Measurements from ENCODE around the gene TMEM86A. TPM values are rescaled to one million over a fixed set of nuclear protein-coding genes. Genes with fewer than 3 reads are reported as not detected.

Gene TMEM86A
- total and polyA plus RNA-seq, 2 of the 4 experiments (the other 2 are of a cell fraction): 0.31 to 0.36 TPM

GRCh38 chr11:18748766-18749365 is 50.3 kb downstream of the TMEM86A start:
- Histone ChIP-seq H3K4me3 (ENCODE audit: insufficient read depth, low read depth, low read length) (no peak overlapping the region), H3K4me2 (ENCODE audit: low read depth, low read length) (no peak overlapping the region), H3K27me3 (ENCODE audit: control insufficient read depth, insufficient read depth, low read length) (no peaks in the 10 kb centered on the region; the same call in 1 of the 2 replicates), H3K4me1 (ENCODE audit: control insufficient read depth, insufficient read depth, low read length) (peaks cover 5% of the 10 kb centered on the region), H3K14ac (replicated peaks; ENCODE audit: low read depth, low read length) (no peak overlapping the region), H2BK15ac (ENCODE audit: low read depth, low read length) (no peak overlapping the region), H2BK20ac (ENCODE audit: low read depth, low read length) (no peak overlapping the region), H4K8ac (ENCODE audit: low read depth in 2 of 2, low read length in 2 of 2) (0 out of 4 replicates have a peak overlapping the region, but pooled peaks of 1 of the 2 experiments have one; percentile 70), H3K9me1 (ENCODE audit: insufficient read depth, low read length) (peaks cover 6% of the 10 kb centered on the region; the same call in 1 of the 2 replicates), H3K18ac (ENCODE audit: low read depth, low read length) (no peak overlapping the region), H3K56ac (ENCODE audit: extremely low read depth, insufficient read depth, low read length) (no peak overlapping the region), H3K9ac (ENCODE audit: low read depth, low read length) (no peak overlapping the region), H3K36me3 (ENCODE audit: control insufficient read depth, insufficient read depth, low read length) (no peaks in the 10 kb centered on the region), H3K27ac (ENCODE audit: insufficient read depth, low read length) (no peak overlapping the region), H2BK5ac (ENCODE audit: low read depth, low read length, poor library complexity, severe bottlenecking) (no peak overlapping the region), H2AK9ac (replicated peaks; ENCODE audit: low read depth, low read length, poor library complexity) (no peak overlapping the region), H3K4ac (ENCODE audit: low read depth, low read length) (no peak overlapping the region), H3K23ac (ENCODE audit: low read depth, low read length) (no peak overlapping the region), H4K5ac (ENCODE audit: low read depth, low read length) (no peak overlapping the region), H2BK120ac (ENCODE audit: low read depth, low read length) (no peak overlapping the region), H2AK5ac (ENCODE audit: low read depth, low read length) (no peak overlapping the region), H2AFZ (replicated peaks; ENCODE audit: low read length, poor library complexity) (peak overlapping the region; percentile 94), H4K20me1 (ENCODE audit: insufficient read depth, low read length) (no peaks in the 10 kb centered on the region), H4K91ac (ENCODE audit: insufficient read depth, low read depth, low read length) (no peak overlapping the region), H3K9me3 (ENCODE audit: control insufficient read depth, insufficient read depth, low read length) (no peaks in the 10 kb centered on the region), H3K79me1 (ENCODE audit: low read depth in 1 of 2, low read length in 2 of 2) (no peaks in the 10 kb centered on the region)
- dilution Hi-C loops (cut with HindIII; ENCODE audit: low sequenced_read_pairs, unreplicated experiment) (no loop called here), in situ Hi-C loops (cut with MboI; ENCODE audit: low sequenced_read_pairs) (loop anchor here (25.0 kb wide), 1 partner anchor 212 kb away; the partner anchor contains the start of gene TSG101), intact Hi-C loops (cut with micrococcal nuclease) (no loop called here)
- 53% methylated on average over 5 of the region's 13 CpGs; no CpG with 5 or more reads in 1 of the 2 experiments for WGBS, 2 experiments (ENCODE audit: extremely low coverage in 2 of 2, insufficient read length in 1 of 2)
- ATAC-seq (ENCODE audit: low read depth): no peak
- DNase-seq: peak; percentile 37
- CTCF ChIA-PET: interaction anchor here (1.7 to 2.0 kb wide), 2 partner anchors 15 to 27 kb away, joined by 4 to 6 read pairs; no protein-coding TSS in a partner anchor
- no peak for TF ChIP-seq RFX5 (IDR thresholded peaks at IDR 0.05; ENCODE audit: low read depth, low read length)
- no peak for TF ChIP-seq RCOR1 (IDR thresholded peaks at IDR 0.05; ENCODE audit: insufficient replicate concordance, low read length)
- no peak for TF ChIP-seq MAZ (IDR thresholded peaks at IDR 0.05; ENCODE audit: borderline replicate concordance, low read depth, low read length)
- no peak for TF ChIP-seq NFE2L2 (IDR thresholded peaks at IDR 0.05; ENCODE audit: low read depth, low read length)
- no peak for TF ChIP-seq CTCF (conservative IDR thresholded peaks at IDR 0.05; ENCODE audit: low read depth, low read length)
- TF ChIP-seq MXI1 (IDR thresholded peaks at IDR 0.05; ENCODE audit: borderline replicate concordance, low read depth, low read length): no peak
- no peak for TF ChIP-seq FOS (IDR thresholded peaks at IDR 0.05; ENCODE audit: low read depth, low read length)
- TF ChIP-seq BHLHE40 (IDR thresholded peaks at IDR 0.05; ENCODE audit: low read depth, low read length): no peak
- TF ChIP-seq, protein P1, sequence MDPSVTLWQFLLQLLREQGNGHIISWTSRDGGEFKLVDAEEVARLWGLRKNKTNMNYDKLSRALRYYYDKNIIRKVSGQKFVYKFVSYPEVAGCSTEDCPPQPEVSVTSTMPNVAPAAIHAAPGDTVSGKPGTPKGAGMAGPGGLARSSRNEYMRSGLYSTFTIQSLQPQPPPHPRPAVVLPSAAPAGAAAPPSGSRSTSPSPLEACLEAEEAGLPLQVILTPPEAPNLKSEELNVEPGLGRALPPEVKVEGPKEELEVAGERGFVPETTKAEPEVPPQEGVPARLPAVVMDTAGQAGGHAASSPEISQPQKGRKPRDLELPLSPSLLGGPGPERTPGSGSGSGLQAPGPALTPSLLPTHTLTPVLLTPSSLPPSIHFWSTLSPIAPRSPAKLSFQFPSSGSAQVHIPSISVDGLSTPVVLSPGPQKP (IDR thresholded peaks at IDR 0.05; ENCODE audit: borderline replicate concordance, low read depth, low read length): no peak
- no peak for TF ChIP-seq CHD1 (IDR thresholded peaks at IDR 0.05; ENCODE audit: low read depth, low read length)
- no peak for TF ChIP-seq POLR2A (IDR thresholded peaks at IDR 0.05; ENCODE audit: low read depth, low read length)
- no peak for TF ChIP-seq MAFK (IDR thresholded peaks at IDR 0.05; ENCODE audit: low read depth, low read length)
- TF ChIP-seq RAD21 (IDR thresholded peaks at IDR 0.05; ENCODE audit: low read length): no peak
- no peak for TF ChIP-seq CEBPB (IDR thresholded peaks at IDR 0.05; ENCODE audit: low read depth, low read length)
- TF ChIP-seq, protein P2, sequence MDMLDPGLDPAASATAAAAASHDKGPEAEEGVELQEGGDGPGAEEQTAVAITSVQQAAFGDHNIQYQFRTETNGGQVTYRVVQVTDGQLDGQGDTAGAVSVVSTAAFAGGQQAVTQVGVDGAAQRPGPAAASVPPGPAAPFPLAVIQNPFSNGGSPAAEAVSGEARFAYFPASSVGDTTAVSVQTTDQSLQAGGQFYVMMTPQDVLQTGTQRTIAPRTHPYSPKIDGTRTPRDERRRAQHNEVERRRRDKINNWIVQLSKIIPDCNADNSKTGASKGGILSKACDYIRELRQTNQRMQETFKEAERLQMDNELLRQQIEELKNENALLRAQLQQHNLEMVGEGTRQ (IDR thresholded peaks at IDR 0.05; ENCODE audit: low read depth, low read length): no peak
- TF ChIP-seq SMC3 (IDR thresholded peaks at IDR 0.05; ENCODE audit: low read depth, low read length): no peak
- no TSS peak for BruUV-seq (replicated peaks)
- POLR2A ChIA-PET (ENCODE audit: unreplicated experiment): no interaction called here

All from IMR-90 (cell line).